Tibial artery (tissue), 4 donors: ENCODE measurements around the gene COG5.

Experiments used
- DNase-seq, 2 donors: peaks; one replicate each; pipeline ENCODE4 v3.0.0-alpha.2; 2019
- H3K27ac ChIP-seq, 2 donors: fragments of 200-600 bp; sonication (generic) in 1 of 2; 1 replicate in 1 of 2; 2 replicates in 1 of 2; pipeline ENCODE4 v1.5.1; 2018 to 2019; ENCODE audit warnings: mild to moderate bottlenecking in 1 of 2
- H3K27me3 ChIP-seq, 2 donors: fragments of 200-600 bp; sonication (generic) in 1 of 2; one replicate each; pipeline versions ENCODE4 v1.5.1 to v1.6.0; 2016 to 2019
- H3K36me3 ChIP-seq, 3 donors: fragments of 200-600 bp; sonication (generic) in 2 of 3; one replicate each; pipeline ENCODE4 v1.5.1; 2016 to 2019; ENCODE audit warnings: mild to moderate bottlenecking in 2 of 3
- H3K4me1 ChIP-seq, 4 donors: fragments of 200-600 bp; sonication (generic) in 2 of 4; 1 replicate in 3 of 4; 2 replicates in 1 of 4; pipeline ENCODE4 v1.5.1; 2016 to 2019
- H3K4me3 ChIP-seq, 2 donors: fragments of 200-600 bp; sonication (generic) in 1 of 2; 1 replicate in 1 of 2; 2 replicates in 1 of 2; pipeline ENCODE4 v1.5.1; 2018 to 2019; ENCODE audit warnings: mild to moderate bottlenecking in 2 of 2
- H3K9me3 ChIP-seq, 3 donors: fragments of 200-600 bp; sonication (generic) in 1 of 3; one replicate each; pipeline ENCODE4 v1.5.1; 2016 to 2019
- CTCF ChIP-seq, 2 experiments: fragments of 200-600 bp in 1 of 2; fragments of 450-650 bp in 1 of 2; IDR thresholded peaks; one replicate each; pipeline ENCODE4 v1.5.1; 2017 to 2019; ENCODE audit warnings: antibody characterized with exemption in 2 of 2, mild to moderate bottlenecking in 1 of 2, moderate library complexity in 1 of 2
- intact Hi-C: fragments of 100-400 bp; cut with DNase I; formaldehyde crosslinking; loops from one replicate; pipeline ENCODE4 v1.15.0; 2023; ENCODE audit warnings: low total_unique reads

Gene COG5

DNA sequence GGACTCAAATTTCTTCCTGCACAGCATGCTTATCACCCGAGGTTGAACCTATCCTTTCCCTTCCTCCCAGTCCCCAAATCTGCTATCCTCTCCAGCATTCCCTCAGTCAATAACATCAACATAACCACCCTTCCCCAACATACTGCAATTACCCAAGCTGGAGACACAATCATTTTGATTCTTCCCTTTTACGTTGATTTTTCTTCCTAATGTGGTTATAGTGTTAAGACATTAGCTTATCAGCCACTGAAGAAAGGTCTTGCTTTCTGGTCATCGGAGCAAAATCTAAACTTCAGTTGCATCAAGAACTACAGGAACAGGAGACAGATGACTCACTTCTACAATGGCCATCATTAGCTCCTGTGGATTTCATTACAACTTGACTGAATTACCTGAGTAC lies 398.4 kb downstream of the COG5 start:
- H3K36me3 ChIP-seq, result no peaks in the 10 kb centered on the region
- intact Hi-C loops, result no loop called here
- no peak for DNase-seq
- no peak overlapping the region for H3K27ac ChIP-seq
- peaks cover 0 to 11% (median 2%) of the 10 kb centered on the region in 4 donors for H3K4me1 ChIP-seq
- H3K27me3 ChIP-seq, result no peaks in the 10 kb centered on the region
- no peaks in the 10 kb centered on the region for H3K9me3 ChIP-seq
- no peak for TF ChIP-seq CTCF (IDR thresholded peaks at IDR 0.05)
- no peak overlapping the region for H3K4me3 ChIP-seq

DNA sequence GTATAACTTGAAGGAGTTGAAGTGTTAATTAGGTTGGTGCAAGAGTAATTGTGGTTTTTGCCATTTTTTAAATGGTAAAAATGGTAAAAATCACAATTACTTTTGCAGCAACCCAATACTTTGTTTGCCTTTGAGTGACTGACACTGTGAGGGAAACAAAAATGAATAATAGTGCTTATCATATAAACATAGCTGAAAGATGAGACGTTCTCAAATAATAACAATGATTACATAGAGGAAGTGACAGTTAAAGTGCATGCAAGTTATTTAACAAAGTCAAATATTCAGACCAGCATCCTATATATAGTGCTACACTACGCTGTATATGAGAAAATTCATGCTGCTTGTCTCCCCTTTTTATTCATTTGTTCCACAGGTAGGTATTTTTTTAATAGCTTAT lies 399.6 kb downstream of the COG5 start:
- intact Hi-C loops, result no loop called here
- Histone ChIP-seq H3K9me3 (no peaks in the 10 kb centered on the region), H3K36me3 (no peaks in the 10 kb centered on the region), H3K4me1 (peaks cover 0 to 8% (median 0%) of the 10 kb centered on the region in 4 donors), H3K4me3 (no peak overlapping the region), H3K27ac (no peak overlapping the region), H3K27me3 (no peaks in the 10 kb centered on the region)
- TF ChIP-seq CTCF (IDR thresholded peaks at IDR 0.05), result no peak
- no peak for DNase-seq

GRCh38 chr7:107162475-107162874 lies 401.2 kb downstream of the COG5 start:
- H3K9me3 ChIP-seq, result no peaks in the 10 kb centered on the region
- no peak for TF ChIP-seq CTCF (IDR thresholded peaks at IDR 0.05)
- no peaks in the 10 kb centered on the region for H3K27me3 ChIP-seq
- intact Hi-C loops, result no loop called here
- no peak overlapping the region for H3K4me3 ChIP-seq
- no peak for DNase-seq
- peaks cover 0 to 8% (median 0%) of the 10 kb centered on the region in 4 donors for H3K4me1 ChIP-seq
- no peaks in the 10 kb centered on the region for H3K36me3 ChIP-seq
- no peak overlapping the region for H3K27ac ChIP-seq

DNA sequence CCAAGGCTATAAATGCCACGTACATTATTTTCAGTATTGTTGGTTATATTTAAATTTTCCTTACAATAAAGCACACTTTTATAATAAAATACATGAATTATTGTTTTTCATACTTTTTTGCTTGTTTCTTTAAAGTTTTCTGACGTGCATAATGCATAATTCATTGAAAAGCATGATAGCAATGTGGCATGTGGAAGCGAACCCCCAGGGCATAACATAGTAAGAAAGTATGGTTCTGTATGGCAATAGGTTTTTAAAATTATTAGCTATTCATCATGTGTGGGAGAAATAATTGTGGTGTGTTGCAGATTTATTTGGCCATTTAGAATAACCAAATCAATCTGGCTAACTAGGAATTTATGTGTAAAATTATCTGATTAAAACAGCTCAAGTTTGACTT lies 402.3 kb downstream of the COG5 start:
- no peak overlapping the region for H3K27ac ChIP-seq
- TF ChIP-seq CTCF (IDR thresholded peaks at IDR 0.05), result no peak
- DNase-seq, result no peak
- intact Hi-C loops, result no loop called here
- no peaks in the 10 kb centered on the region for H3K36me3 ChIP-seq
- no peak overlapping the region for H3K4me3 ChIP-seq
- H3K27me3 ChIP-seq, result no peaks in the 10 kb centered on the region
- H3K9me3 ChIP-seq, result no peaks in the 10 kb centered on the region
- H3K4me1 ChIP-seq, result no peaks in the 10 kb centered on the region

GRCh38 chr7:107160389-107160788 lies 403.3 kb downstream of the COG5 start:
- DNase-seq, result no peak
- H3K27me3 ChIP-seq, result no peaks in the 10 kb centered on the region
- no peak overlapping the region for H3K27ac ChIP-seq
- H3K4me1 ChIP-seq, result no peaks in the 10 kb centered on the region
- H3K36me3 ChIP-seq, result no peaks in the 10 kb centered on the region
- intact Hi-C loops, result no loop called here
- no peak for TF ChIP-seq CTCF (IDR thresholded peaks at IDR 0.05)
- no peak overlapping the region for H3K4me3 ChIP-seq
- no peaks in the 10 kb centered on the region for H3K9me3 ChIP-seq

DNA sequence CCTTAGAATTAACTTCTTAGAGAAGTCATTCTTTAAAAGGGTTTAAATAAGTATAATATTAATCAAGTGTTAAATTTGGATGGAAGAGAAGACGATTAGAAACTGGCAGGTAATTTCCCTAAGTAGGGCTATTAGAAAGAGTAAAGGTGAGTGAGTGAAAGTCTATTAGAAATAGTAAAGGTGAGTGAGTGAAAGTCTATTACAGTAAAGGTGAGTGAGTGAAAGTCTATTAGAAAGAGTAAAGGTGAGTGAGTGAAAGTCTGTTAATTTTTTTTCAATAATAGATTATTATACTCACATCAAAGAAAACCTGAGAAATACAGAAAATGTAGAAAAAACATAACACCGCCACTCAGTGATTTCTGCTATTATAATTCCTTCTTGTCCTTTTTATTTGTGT lies 405.7 kb downstream of the COG5 start:
- intact Hi-C loops, result loop anchor here (10.0 kb wide), 1 partner anchor 983 kb away; no protein-coding TSS in a partner anchor
- no peaks in the 10 kb centered on the region for H3K36me3 ChIP-seq

More for the DNA sequence above, 405.7 kb downstream of the COG5 start:
- H3K4me3 ChIP-seq, result no peak overlapping the region
- H3K9me3 ChIP-seq, result no peaks in the 10 kb centered on the region
- DNase-seq, result no peak
- no peaks in the 10 kb centered on the region for H3K4me1 ChIP-seq
- no peaks in the 10 kb centered on the region for H3K27me3 ChIP-seq
- no peak for TF ChIP-seq CTCF (IDR thresholded peaks at IDR 0.05)
- no peak overlapping the region for H3K27ac ChIP-seq
